ENCODE measurements around the gene TTC7B.
A peak's percentile ranks its signal among the peaks of the same experiment; 100 is the strongest.

Gene TTC7B

DNA sequence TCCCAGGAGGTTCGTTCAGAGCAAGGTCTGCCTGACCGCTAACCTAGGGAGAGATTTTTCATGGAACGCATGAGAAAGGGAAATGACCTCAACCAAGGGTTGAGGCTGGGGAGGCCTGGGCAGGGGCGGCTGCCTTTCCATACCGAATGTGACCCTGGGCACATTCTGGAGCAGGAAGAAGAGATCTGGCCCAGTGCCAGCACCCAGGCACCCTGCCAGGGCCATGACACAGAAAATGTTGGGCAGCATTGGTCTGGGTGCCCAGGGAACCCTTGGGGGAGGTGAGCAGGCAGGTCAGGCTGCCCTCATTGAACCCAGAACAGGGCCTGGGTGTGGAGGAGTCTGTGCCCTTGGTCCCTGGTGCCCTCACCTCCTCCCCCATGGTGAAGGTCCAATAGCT, 312.6 kb downstream of the TTC7B start:
- DNase-seq = no peak

DNA sequence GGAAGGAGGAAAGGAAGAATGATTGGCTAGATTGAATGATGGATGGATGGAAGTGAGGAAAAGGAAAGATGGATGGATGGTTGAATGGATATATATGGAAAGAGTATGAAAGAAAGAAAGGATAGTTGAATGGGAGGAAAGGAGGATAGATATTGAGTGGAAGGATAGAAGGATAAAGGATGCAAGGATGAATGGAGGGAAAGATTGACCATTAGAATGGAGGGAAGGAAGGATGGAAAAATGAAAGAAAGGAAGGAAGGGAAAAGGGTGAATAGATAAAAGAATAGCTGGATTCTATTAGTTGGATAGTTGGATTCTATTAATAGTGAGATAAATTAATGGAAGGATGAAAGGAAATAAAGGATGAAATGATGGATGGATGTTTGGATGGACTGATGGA, 313.5 kb downstream of the TTC7B start:
- no peak for DNase-seq

DNA sequence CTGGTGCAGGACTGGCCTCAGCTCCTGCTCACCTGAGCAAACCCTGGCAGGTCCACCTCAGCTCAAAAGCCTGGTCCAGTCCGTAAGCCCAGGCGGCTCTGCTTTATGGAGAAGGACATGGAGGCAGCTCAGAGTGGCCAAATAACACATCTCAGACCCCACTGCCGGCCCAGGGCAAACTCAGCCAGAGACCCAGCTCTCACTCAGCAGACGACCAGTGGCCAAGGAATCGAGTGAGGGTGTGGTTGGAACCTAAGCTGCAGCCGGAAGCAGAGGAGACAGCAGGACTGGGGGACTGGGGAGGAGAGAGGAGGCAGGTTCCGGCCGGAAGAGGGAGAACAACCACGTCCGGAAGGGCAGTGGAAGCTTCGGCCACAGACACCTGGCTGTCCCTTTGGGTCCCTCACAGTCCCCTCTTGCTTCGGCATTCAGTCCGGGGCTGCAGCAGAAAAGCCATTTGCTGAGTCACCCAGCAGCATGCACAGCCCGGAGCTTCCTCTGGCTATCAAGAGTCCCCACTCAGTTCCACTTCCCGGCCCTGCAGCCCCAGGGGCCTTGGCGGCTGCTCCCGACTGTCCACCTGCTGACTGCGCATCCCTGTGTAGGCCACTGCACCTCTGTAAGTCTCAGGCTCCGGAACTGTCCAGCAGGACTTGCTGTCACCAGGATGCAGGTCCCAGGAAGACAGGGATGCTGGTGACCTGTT, 315.4 kb downstream of the TTC7B start:
- DNase-seq = no peak

DNA sequence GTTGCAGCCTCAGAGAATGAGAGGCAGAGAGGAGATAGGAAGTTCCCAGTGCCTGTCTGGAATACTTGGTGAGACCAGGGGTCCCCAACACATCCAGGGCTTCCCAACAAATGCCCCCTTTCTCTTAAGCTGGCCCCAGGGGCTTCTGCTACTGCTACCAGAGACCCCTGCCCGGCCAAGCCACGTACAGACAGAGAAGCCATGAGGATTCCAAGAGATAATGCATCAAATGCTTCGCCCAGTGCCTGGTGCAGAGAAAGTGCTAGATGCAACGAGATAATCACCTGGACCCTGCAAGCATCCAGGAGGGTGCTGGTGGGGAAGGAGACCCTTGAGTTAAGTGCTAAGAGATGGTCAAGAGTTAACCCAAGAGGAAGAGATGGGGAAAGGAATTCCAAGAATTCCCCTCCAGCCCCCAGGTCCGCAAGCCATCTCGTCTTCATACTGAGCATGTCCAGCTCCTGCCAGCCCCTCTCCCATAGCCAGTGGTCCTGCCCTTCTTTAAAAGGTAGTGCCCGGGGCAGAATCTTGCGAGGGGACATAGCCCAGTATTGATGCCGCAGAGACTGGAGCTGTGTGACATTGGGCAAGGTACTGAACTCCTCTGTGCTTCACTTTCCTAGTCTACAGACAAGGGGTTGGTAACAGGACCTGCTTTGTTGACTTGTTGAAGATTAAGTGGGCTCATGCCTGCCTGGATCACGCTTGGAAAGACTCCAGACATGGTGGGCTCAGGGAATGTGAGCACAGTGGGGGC, 316.1 kb downstream of the TTC7B start:
- DNase-seq = no peak

DNA sequence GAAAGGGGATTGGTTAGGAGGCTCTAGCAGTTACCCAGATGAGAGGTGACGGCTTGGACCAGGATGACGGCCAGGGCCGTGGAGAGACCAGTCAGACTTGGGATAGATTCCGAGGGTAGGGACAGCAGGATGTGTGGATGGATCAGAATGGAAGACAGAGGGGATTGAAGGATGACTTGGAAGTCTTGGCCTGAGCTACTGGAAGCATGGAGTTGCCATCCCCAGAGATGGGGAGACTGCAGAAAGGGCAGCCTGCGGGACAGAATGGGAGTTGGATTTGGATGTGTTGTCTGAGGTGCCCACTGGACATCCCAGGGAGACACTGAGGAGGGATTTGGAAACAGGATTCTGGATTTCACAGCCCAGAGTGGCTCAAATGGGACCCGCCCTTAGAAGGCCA, 317.1 kb downstream of the TTC7B start:
- no peak for DNase-seq

DNA sequence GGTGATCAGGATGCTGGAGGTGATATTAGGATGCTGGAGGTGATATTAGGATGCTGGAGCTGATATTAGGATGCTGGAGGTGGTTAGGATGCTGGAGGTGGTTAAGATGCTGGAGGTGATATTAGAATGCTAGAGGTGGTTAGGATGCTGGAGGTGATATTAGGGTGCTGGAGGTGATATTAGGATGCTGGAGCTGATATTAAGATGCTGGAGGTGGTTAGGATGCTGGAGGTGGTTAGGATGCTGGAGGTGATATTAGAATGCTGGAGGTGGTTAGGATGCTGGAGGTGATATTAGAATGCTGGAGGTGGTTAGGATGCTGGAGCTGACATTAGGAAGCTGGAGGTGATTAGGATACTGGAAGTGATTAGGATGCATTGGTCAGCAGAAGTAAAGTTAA, 318.0 kb downstream of the TTC7B start:
- no peak for DNase-seq

DNA sequence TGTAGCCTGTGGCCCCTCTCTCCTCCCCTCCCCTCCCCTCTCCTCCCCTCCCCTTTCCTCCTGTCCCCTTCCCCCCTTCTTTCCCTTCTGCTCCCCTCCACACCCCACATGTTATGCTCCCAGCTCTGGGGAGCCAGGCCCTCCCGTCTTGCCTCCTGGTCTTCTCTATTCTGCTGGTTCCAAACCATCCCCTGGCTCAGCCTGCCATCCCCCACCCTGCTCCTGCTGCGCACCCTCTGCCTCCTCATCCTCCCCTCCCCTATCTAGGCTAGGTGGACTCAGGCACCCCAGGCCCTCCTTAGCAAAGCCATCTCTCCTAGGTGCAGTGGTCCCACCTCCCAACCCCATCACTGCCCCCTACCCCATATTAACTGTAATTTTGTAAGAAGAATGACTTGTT, 319.9 kb downstream of the TTC7B start:
- DNase-seq = no peak

DNA sequence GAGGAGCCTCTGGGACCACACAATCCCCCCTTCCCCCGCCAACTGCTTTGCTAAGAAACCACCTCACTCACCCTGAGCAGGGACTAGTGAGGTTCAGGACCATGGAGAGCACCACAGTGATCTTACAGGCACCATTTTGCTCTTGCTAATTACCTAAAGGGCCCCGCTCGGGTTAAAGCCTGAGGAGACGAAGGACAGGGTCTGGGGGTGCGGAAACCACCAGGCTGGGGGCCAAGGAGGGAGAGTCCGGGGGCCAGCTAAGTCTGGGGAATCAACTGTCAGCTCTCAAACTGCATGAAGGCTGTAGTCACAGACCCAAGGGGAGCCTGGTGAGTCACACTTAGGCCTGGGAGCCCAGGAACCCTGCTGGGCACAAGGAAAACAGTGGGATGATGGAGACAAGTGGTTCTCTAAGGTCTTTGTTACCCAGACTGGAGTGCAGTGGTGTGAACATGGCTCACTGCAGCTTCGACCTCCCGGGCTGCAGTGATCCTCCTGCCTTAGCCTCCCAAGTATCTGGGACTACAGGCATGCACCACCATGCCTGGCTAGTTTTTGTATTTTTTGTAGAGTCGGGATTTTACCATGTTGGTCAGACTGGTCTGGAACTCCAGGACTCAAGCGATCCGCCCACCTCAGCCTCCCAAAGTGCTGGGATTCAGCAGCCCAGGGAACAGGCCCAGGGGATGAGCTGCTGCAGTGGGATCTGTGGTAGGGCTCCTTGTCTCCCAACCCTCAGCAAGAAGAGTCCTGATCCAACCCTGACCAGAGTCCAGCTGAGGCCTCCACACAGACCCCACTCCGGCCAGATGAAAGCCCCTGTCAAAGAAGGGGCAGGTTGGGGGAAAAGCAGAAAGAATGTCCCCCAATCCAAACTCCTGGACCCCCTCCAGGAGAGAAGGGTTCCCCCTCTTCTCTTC, 320.6 kb downstream of the TTC7B start:
- DNase-seq = no peak

DNA sequence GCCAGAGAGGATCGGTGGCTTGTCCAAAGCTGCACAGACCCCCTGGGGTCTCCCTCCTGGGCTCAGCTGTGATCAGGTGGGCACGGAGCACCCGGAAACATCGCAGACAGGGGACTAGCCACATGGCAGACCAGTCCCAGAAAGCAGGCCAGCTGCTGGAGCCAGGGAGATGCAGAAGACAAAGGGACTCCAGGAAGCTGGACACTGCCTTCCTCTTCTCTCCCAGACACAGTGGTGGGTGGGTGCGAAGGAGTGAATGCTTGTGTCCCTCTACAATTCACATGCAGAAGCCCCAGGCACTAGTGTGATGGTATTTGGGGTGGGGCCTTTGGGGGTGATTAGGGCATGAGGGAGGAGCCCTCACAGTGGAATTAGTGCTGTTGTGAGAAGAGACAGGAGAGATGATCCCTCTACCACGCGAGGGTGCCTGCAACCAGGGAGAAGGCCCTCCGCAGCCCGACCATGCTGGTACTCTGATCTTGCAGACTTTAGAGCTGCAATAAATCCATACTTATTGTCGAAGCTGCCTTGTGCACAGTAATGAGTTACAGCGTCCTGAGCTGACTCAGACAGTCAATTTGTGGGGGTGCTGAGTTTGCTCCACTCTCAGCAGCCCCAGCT, 324.2 kb downstream of the TTC7B start:
- DNase-seq = no peak

DNA sequence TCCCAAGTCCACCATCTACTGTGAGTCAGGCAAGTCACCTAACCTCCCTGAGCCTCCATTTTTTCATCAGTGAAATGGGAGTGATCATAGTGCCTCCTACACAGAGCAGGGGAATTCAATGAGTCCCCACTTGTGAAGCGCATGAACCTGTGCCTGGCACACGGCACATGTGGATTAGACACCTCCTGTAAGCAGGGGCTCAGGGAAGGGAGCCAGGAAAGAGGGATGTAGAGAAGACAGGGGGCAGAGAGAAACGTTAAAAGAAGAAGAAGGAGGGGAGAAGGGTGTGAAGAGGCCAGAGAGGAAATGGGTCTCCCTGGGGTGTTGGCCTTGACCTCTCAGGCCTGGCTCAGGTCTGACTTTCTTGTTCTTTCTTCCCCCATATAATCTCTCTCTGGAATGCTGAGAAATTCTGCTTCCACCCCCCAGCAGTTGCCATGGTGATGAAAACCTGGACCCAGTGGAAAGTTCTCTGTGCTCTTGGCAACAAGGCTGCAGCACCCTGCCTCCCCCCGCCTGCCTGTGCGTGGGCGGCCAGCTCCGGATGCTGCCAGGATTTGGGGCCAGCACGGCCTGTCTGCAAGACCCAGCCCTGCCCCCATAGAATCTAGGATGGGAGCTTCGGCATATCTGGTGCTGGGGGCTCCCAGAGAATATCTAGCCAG, 324.9 kb downstream of the TTC7B start:
- DNase-seq = peak; percentile 22

DNA sequence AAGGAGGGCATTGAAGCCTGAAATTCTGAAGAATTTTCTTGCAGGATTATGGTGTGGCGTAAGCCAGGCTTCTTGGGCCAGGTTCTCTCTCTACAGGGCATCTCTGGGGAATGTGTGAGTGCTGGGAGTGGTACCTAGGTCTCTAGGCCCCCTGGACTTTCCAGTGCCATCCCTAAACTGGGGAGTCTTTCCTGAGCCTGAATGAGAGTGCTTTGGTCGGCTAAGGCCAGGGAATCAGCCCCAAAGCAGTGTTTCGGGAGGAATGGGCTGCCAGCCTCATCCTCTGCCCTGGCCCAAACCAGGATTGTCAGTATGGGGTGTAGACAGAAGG, 325.5 kb downstream of the TTC7B start:
- no peak for DNase-seq

DNA sequence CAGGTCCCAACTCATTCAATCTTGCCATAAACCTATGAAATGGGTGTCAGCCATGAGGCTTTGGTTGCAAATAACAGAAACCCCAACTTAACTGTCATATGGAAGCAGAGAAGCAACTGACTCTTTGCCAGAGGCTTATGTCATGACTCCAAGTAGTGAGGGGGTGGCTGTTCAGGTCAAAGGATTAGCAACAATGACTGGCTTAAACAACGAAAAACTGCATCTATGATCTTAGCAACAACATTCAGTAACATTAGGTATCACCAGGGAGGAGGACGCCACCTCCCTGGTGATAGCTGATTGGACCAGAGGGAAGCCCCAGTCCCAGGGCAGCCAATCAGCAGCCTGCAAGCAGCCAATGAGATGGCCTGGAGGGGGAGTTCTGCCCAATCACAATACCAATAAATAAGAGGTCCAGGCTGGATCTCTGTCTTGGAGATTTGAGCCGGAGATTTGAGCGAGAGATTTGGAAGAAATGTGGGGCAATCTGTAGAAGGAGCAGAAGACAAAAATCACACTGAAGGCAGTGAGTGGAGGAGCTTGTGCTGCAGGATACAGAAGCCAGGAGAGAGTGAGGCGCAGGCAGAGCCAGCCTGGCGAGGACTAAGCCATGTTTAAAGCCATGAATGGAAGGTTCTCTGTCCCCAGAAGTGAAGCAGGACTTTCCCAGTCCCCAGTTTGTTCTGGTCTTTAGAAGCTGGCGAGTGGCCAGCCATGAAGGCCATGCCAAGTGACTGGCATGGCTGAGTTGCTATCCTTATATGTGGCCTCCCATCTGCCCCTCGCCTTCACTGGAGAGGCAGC, 326.1 kb downstream of the TTC7B start:
- no peak for DNase-seq

DNA sequence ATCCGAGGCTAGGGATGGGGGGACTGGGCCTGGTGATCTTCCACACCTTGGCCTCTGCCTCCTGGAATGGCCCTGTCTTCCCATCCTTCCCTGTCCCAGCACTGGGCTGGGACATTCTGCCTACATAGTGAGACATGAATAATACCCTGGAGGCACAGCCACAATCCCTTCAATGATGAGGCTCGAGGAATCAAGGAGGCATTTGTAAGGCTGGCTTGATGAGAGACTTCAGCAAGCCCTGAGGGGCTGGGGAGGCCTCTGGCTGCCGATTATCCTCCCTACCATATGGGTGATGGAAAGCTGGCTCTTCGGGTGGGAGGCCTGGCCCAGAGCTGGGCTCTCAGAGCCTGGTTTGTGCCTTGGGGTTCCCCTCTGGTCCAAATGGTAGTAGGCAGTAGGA, 326.9 kb downstream of the TTC7B start:
- no peak for DNase-seq

DNA sequence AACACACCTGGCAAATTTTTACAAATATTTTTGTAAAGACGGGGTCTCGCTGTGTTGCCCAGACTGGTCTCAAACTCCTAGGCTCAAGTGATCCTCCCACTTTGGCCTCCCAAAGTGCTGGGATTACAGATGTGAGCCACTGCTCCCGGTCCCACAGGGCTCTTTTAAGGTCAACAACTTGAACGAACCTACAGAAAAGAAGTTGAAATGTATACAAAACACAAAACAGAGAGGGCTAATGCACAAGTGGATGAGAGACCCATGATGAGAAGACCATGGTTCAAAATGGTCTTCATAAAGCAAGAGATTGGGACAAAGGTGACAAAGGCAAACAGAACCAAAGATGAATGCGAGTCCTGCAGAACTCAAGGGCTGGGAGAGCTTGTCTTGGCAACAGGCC, 328.0 kb downstream of the TTC7B start:
- DNase-seq = no peak

DNA sequence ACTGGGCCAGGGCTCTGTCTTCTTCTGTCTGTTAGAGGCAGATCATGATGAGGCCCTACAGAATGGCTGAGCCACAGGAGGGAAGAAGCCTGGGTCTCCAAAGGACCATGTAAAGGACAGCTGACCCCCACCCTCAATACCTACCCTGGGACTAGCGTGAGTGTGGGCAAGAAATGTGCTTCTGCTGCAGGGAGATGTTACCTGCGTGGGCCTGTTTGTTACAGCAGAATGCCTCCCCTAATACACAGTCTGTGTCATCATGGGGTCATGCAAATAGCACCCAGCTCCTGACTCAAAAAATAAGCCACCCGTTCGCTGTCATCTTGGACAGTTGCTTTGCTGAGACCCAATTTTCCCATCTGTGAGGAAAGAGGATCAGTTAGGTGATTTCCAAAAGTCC, 328.8 kb downstream of the TTC7B start:
- DNase-seq = no peak

DNA sequence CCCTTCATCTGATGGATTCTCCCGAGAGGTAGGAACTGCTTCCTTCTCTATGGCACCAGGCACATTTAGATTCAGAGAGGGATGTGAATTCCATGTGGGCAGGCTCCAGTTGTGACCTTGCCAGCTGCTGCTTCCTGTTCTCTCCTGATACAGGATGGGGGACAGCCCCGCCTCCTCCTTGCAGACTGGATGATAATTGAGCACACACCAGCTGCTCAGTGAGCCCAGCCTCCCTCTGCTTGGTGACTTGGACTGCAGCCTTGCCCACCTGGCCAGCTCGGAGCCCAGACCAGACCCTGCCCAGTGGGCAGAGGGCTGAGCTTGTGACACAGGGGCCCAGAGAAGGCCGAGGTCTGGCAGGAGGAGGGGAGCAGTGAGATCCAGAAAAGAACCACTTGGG, 329.2 kb downstream of the TTC7B start:
- peak; percentile 98 for DNase-seq

DNA sequence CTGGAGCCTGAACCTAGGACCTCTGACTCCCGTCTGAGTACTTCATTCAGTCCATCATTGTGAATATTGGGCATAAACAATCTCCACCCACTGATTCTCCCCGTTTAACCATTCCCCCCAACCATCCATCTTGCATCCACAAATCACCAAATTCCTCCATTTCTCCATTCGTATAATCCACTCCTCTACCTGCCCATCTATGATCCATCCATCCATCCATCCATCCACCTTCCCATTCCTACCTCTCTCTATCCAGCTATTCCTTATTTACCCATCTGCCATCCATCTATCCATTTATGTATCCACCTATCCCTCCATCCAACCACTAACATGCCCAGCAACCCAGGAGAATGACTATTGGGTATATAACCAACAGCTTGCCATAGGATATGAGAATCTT, 331.9 kb downstream of the TTC7B start:
- no peak for DNase-seq

DNA sequence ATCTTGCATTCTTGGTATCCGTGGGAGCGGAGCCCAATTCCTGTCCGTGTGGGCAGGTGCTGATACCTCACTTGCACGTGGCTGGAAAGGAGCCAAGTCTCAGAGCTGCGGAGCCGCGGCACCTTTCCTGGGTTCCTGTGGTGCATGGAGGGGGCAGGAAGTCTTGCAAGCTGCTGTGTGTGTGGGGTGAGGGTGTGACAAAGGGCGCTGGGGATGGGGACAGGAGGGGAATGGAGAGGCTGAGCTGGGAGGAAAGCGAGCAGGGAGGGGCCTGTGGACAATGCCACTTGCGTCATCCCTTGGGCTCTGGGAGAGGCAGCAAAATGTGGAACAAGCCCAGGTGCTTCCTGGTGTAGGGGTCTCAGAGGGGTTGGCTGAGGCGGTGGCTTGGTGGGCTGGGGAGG, 332.7 kb downstream of the TTC7B start:
- no peak for DNase-seq

DNA sequence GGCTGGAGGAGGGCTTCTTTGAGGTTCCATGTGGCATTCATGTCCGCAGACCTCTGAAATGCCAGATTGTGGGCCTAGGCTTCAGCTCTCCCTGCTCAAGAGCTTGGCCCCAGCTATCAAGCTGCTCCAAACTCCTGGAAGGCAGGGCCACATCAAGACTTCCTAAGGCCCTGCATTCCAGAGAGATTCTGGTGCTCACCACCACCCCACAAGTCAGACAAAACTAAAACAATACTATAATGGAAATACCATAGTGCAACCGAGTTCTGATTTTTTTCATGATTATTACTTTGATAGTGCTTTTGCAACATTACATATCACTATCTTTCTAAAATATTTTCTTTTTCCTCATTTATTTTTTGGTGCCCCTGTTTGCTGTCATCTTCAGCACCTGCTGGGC, 333.1 kb downstream of the TTC7B start:
- DNase-seq = no peak

DNA sequence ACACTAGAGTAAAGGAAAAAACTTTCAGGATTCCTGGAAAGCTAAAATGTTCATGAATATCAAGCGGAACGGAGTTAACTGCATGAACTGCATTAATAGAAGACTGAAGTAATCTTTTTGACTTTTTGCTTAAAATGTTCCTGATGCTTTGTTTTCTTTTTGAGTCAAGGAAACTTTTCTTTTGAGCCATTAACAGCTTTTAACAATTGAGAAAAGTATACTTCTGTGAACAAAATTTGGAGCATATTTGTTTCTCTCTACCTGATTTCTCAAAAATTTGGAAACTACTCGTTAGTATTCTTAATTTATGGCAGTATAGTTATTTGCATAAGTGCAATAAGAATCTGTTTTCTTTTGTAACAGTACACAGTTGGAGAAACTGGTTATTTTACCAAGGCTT, 340.9 kb downstream of the TTC7B start:
- no peak for DNase-seq

Measured in NCI-H1694 (cell line).